Measurements from ENCODE around the gene SCN2A. TPM values are rescaled to one million over a fixed set of nuclear protein-coding genes. Genes with fewer than 3 reads are reported as not detected.

The SCN2A gene
- total RNA-seq, 1 donor from 2014 or later: 0.16 TPM

DNA sequence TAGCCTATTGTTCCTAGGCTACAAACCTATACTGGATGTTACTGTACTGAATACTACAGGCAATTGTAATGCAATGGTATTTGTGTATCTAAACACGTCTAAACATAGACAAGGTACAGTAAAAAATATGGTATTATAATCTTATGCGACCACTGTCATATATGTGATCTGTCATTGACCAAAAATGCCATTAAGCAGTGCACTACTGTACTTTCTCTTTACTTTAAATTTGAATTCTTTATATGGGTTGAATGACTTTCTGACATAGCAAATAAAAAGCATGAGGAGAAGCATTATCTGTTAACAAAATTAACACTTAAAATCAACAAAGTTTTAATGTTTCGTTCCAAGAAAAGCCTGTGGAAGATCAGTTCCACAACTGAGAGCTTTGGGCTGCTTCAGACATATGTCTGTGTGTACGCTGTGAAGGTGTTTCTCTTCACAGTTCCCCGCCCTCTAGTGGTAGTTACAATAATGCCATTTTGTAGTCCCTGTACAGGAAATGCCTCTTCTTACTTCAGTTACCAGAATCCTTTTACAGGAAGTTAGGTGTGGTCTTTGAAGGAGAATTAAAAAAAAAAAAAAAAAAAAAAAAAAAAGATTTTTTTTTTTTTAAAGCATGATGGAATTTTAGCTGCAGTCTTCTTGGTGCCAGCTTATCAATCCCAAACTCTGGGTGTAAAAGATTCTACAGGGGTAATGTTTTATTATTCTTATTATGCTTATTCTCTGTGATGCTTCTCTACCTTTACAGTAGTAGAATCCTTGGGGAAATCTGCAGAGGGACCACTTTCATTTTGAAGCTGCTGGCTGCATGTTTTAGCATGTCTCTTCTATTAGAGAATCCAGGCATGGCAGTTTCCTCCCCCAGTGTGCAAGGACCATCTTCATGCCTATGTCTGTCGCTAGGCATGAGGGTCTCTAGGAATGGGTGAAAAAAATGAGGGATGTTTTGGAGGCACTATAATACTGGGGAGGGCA lies 54.5 kb downstream of the SCN2A start:
- Mint-ChIP-seq H3K27me3 (peaks cover 7% of the 10 kb centered on the region), H3K9me3 (no peaks in the 10 kb centered on the region), H3K4me3 (no peak overlapping the region), H3K4me1 (peaks cover 4% of the 10 kb centered on the region), H3K27ac (no peak overlapping the region), H3K36me3 (ENCODE audit: low read depth) (no peaks in the 10 kb centered on the region)
- no peak for DNase-seq
- ChIA-PET POLR2A (interaction anchor here (0.7 kb wide), 1 partner anchor 620 kb away, joined by 4 read pairs; no protein-coding TSS in a partner anchor), CTCF (interaction anchor here (1.1 to 1.4 kb wide), 3 partner anchors 277 to 301 kb away, joined by 5 to 12 read pairs (median 5); no protein-coding TSS in a partner anchor)
- intact Hi-C loops (cut with micrococcal nuclease): loop anchor here (1.0 to 10.0 kb wide), 5 partner anchors 277 to 661 kb away; partner anchors contain the start of gene TTC21B
- peak; percentile 100 for ATAC-seq (ENCODE audit: low read depth)
- TF ChIP-seq, protein P1, sequence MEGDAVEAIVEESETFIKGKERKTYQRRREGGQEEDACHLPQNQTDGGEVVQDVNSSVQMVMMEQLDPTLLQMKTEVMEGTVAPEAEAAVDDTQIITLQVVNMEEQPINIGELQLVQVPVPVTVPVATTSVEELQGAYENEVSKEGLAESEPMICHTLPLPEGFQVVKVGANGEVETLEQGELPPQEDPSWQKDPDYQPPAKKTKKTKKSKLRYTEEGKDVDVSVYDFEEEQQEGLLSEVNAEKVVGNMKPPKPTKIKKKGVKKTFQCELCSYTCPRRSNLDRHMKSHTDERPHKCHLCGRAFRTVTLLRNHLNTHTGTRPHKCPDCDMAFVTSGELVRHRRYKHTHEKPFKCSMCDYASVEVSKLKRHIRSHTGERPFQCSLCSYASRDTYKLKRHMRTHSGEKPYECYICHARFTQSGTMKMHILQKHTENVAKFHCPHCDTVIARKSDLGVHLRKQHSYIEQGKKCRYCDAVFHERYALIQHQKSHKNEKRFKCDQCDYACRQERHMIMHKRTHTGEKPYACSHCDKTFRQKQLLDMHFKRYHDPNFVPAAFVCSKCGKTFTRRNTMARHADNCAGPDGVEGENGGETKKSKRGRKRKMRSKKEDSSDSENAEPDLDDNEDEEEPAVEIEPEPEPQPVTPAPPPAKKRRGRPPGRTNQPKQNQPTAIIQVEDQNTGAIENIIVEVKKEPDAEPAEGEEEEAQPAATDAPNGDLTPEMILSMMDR (IDR thresholded peaks at IDR 0.05): no peak

DNA sequence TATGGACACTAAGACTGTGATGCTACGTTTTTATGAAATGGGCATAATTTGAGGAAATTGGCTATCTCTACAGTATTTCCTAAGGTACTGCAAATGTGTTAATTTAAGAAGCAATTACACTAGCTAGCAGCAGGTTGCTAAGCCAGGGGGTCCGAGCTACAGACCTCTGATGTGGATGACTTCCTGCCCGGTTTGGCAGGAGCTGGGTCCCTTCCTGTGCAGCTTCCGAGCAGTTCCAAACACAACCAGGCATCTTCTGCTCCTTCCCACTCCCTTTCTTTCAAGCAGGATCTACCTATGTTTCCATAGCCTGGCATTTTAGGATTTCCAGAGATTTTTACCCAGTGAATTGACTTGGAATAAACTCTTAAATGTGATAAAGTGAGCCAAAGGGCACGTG lies 55.7 kb downstream of the SCN2A start:
- H3K27ac Mint-ChIP-seq: no peak overlapping the region
- intact Hi-C loops (cut with micrococcal nuclease): loop anchor here (10.0 kb wide), 2 partner anchors 580 to 660 kb away; partner anchors contain the start of gene TTC21B

DNA sequence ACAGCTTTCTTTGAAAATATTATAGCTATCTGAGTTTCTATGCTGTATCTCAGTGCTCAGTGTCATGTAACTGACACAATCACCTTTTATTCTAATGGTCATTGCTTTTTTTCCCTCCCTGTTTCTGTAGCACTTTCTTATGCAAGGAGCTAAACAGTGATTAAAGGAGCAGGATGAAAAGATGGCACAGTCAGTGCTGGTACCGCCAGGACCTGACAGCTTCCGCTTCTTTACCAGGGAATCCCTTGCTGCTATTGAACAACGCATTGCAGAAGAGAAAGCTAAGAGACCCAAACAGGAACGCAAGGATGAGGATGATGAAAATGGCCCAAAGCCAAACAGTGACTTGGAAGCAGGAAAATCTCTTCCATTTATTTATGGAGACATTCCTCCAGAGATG lies 56.4 kb downstream of the SCN2A start:
- ChIA-PET POLR2A (no interaction called here), CTCF (interaction anchor here (1.2 kb wide), 1 partner anchor 279 kb away, joined by 3 read pairs; no protein-coding TSS in a partner anchor)
- DNase-seq (no peak), ATAC-seq (ENCODE audit: low read depth) (no peak)
- TF ChIP-seq, protein P1 (IDR thresholded peaks at IDR 0.05): no peak
- H3K27ac Mint-ChIP-seq: no peak overlapping the region
- peaks cover 4% of the 10 kb centered on the region for H3K4me1 Mint-ChIP-seq
- H3K9me3 Mint-ChIP-seq: no peaks in the 10 kb centered on the region
- no peak overlapping the region for H3K4me3 Mint-ChIP-seq
- no peaks in the 10 kb centered on the region for H3K36me3 Mint-ChIP-seq (ENCODE audit: low read depth)
- intact Hi-C loops (cut with micrococcal nuclease): loop anchor here (10.0 kb wide), 2 partner anchors 579 to 659 kb away; partner anchors contain the start of gene TTC21B
- peaks cover 10% of the 10 kb centered on the region for H3K27me3 Mint-ChIP-seq

More for the DNA sequence above, 55.7 kb downstream of the SCN2A start:
- POLR2A ChIA-PET: no interaction called here
- H3K4me1 Mint-ChIP-seq: peaks cover 4% of the 10 kb centered on the region
- H3K4me3 Mint-ChIP-seq: no peak overlapping the region
- ATAC-seq (ENCODE audit: low read depth) (no peak), DNase-seq (no peak)
- H3K27me3 Mint-ChIP-seq: peaks cover 10% of the 10 kb centered on the region
- no peaks in the 10 kb centered on the region for H3K9me3 Mint-ChIP-seq
- CTCF ChIA-PET: interaction anchor here (1.2 kb wide), 1 partner anchor 278 kb away, joined by 3 read pairs; no protein-coding TSS in a partner anchor
- TF ChIP-seq, protein P1 (IDR thresholded peaks at IDR 0.05): no peak
- H3K36me3 Mint-ChIP-seq (ENCODE audit: low read depth): no peaks in the 10 kb centered on the region

DNA sequence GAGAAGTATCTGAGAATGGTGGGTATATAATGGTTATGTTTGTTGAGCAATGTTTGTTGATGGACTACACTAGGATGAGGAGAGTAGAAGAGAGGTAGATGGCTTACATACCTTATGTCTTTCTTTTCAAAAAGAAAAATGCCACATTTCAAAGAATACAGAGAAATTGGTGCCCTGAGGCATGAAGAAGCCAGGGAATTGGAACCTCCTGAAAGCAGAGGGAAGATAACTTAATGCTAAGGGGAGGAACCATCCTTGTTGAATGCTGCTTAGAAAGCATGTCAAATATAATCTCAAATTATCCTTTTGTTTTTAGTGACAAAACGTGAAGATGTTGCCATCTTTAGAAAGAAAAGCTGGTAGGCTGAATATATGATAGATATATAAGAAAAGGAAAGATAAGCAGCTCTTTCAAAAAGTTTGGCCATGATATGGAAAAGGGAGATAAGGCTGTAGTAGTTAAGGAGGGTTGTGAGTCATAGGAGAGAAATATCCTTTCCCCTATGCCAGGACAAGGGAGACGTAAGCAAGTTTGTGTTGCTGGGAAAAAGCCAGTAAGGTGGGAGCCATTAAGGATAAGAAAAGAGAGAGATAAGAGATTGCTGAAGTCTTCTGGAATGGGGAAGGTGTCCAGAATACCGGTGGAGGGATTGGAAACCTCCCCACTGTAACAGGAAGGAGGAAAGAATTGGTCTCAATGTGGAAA lies 66.3 kb downstream of the SCN2A start:
- no peaks in the 10 kb centered on the region for H3K36me3 Mint-ChIP-seq (ENCODE audit: low read depth)
- TF ChIP-seq, protein P1 (IDR thresholded peaks at IDR 0.05): no peak
- CTCF ChIA-PET: no interaction called here
- POLR2A ChIA-PET: no interaction called here
- H3K4me1 Mint-ChIP-seq: no peaks in the 10 kb centered on the region
- H3K9me3 Mint-ChIP-seq: no peaks in the 10 kb centered on the region
- no peak overlapping the region for H3K27ac Mint-ChIP-seq
- no peaks in the 10 kb centered on the region for H3K27me3 Mint-ChIP-seq
- no peak for DNase-seq
- no peak overlapping the region for H3K4me3 Mint-ChIP-seq
- no peak for ATAC-seq (ENCODE audit: low read depth)
- intact Hi-C loops (cut with micrococcal nuclease): loop anchor here (5.0 kb wide), 1 partner anchor 313 kb away; no protein-coding TSS in a partner anchor

Data from activated B cell treated with CpG ODN at 0.5 μM for 24 hours (primary cell).